ENCODE data around the gene FAM153A. TPM values are rescaled to one million over a fixed set of nuclear protein-coding genes. Genes with fewer than 3 reads are reported as not detected.
A peak's percentile ranks its signal among the peaks of the same experiment; 100 is the strongest.
"Not testable (repeated sequence)": the region's sequence is repeated elsewhere in the genome, so short reads cannot be mapped to it uniquely, and the experiment has no call there.

FAM153A gene
- total and polyA plus RNA-seq, 9 of the 15 experiments (the other 6 are each of a cell fraction or from before 2014, with no cell fraction given): 0.01 to 0.21 (median 0.13) TPM; not detected in 6

- CTCF ChIA-PET (ENCODE audit: low intra/inter-chr PET ratio); intact Hi-C loops (cut with micrococcal nuclease); H3K79me2 ChIP-seq (ENCODE audit: control insufficient read depth, insufficient read depth, low read length); DNase-seq (ENCODE audit: extremely low read depth in 1 of 4, low spot score in 3 of 4); H3K27ac ChIP-seq (ENCODE audit: extremely low read depth, low read depth, low read length); H4K20me1 ChIP-seq (replicated peaks; ENCODE audit: control insufficient read depth, insufficient read depth, low read length); H3K27me3 ChIP-seq (ENCODE audit: control insufficient read depth in 2 of 2, insufficient read depth in 2 of 2, low read length in 2 of 2); POLR2A ChIA-PET; H3K9me1 ChIP-seq (ENCODE audit: control insufficient read depth, insufficient read depth, low read length); H2AFZ ChIP-seq (ENCODE audit: low read depth, low read length); H3K4me3 ChIP-seq; H3K9ac ChIP-seq (ENCODE audit: insufficient read depth in 1 of 2, low read depth in 2 of 2, low read length in 2 of 2); BruUV-seq (replicated peaks); H3K9me3 ChIP-seq (replicated peaks; ENCODE audit: control insufficient read depth, insufficient read depth, low read depth, low read length); H3K36me3 ChIP-seq (ENCODE audit: control insufficient read depth, insufficient read depth, low read length); in situ Hi-C loops (cut with MboI); H3K4me1 ChIP-seq (replicated peaks in 1 of 2; ENCODE audit: control insufficient read depth in 2 of 2, insufficient read depth in 2 of 2, low read length in 2 of 2); H3K4me2 ChIP-seq (ENCODE audit: insufficient read depth, low read length); ATAC-seq: not testable (repeated sequence)
- peak; percentile 56 for FAIRE-seq
- WGBS (ENCODE audit: insufficient coverage, low coverage, missing lambda C conversion rate): 8% methylated on average over 2 of the region's 5 CpGs
Observed at GRCh38 chr5:177801427-177801826, 18.7 kb upstream of the FAM153A start.

- ATAC-seq (peak; percentile 72), FAIRE-seq (peak; percentile 60)
- in situ Hi-C loops (cut with MboI); POLR2A ChIA-PET; H3K4me2 ChIP-seq (ENCODE audit: insufficient read depth, low read length); BruUV-seq (replicated peaks); H3K9me3 ChIP-seq (replicated peaks; ENCODE audit: control insufficient read depth, insufficient read depth, low read depth, low read length); H3K27ac ChIP-seq (ENCODE audit: extremely low read depth, low read depth, low read length); H2AFZ ChIP-seq (ENCODE audit: low read depth, low read length); H3K4me3 ChIP-seq; H3K9me1 ChIP-seq (ENCODE audit: control insufficient read depth, insufficient read depth, low read length); H3K27me3 ChIP-seq (ENCODE audit: control insufficient read depth in 2 of 2, insufficient read depth in 2 of 2, low read length in 2 of 2); H3K36me3 ChIP-seq (ENCODE audit: control insufficient read depth, insufficient read depth, low read length); H3K4me1 ChIP-seq (replicated peaks in 1 of 2; ENCODE audit: control insufficient read depth in 2 of 2, insufficient read depth in 2 of 2, low read length in 2 of 2); H4K20me1 ChIP-seq (replicated peaks; ENCODE audit: control insufficient read depth, insufficient read depth, low read length); intact Hi-C loops (cut with micrococcal nuclease); CTCF ChIA-PET (ENCODE audit: low intra/inter-chr PET ratio); H3K79me2 ChIP-seq (ENCODE audit: control insufficient read depth, insufficient read depth, low read length); H3K9ac ChIP-seq (ENCODE audit: insufficient read depth in 1 of 2, low read depth in 2 of 2, low read length in 2 of 2); DNase-seq (ENCODE audit: extremely low read depth in 1 of 4, low spot score in 3 of 4): not testable (repeated sequence)
- TF ChIP-seq RAD21 (CRISPR knock-in tag; conservative IDR thresholded peaks at IDR 0.05 in 1 of 2, IDR thresholded peaks at IDR 0.05 in 1 of 2): peak in 1 of 2 experiments; percentile 20; a peak in 1 of 4 replicates
- 10% methylated on average over 8 of the region's 19 CpGs for WGBS (ENCODE audit: insufficient coverage, low coverage, missing lambda C conversion rate)
Observed at GRCh38 chr5:177798237-177798840, 15.6 kb upstream of the FAM153A start.

- FAIRE-seq; H4K20me1 ChIP-seq (replicated peaks; ENCODE audit: control insufficient read depth, insufficient read depth, low read length); H3K9me3 ChIP-seq (replicated peaks; ENCODE audit: control insufficient read depth, insufficient read depth, low read depth, low read length); BruUV-seq (replicated peaks); intact Hi-C loops (cut with micrococcal nuclease); CTCF ChIA-PET (ENCODE audit: low intra/inter-chr PET ratio); H3K36me3 ChIP-seq (ENCODE audit: control insufficient read depth, insufficient read depth, low read length); H3K27ac ChIP-seq (ENCODE audit: extremely low read depth, low read depth, low read length); H3K4me1 ChIP-seq (replicated peaks in 1 of 2; ENCODE audit: control insufficient read depth in 2 of 2, insufficient read depth in 2 of 2, low read length in 2 of 2); H3K4me2 ChIP-seq (ENCODE audit: insufficient read depth, low read length); POLR2A ChIA-PET; H3K9me1 ChIP-seq (ENCODE audit: control insufficient read depth, insufficient read depth, low read length); H2AFZ ChIP-seq (ENCODE audit: low read depth, low read length); H3K9ac ChIP-seq (ENCODE audit: insufficient read depth in 1 of 2, low read depth in 2 of 2, low read length in 2 of 2); H3K79me2 ChIP-seq (ENCODE audit: control insufficient read depth, insufficient read depth, low read length); DNase-seq (ENCODE audit: extremely low read depth in 1 of 4, low spot score in 3 of 4); H3K4me3 ChIP-seq; H3K27me3 ChIP-seq (ENCODE audit: control insufficient read depth in 2 of 2, insufficient read depth in 2 of 2, low read length in 2 of 2); ATAC-seq: not testable (repeated sequence)
- in situ Hi-C loops (cut with MboI): loop anchor here (5.0 kb wide), 1 partner anchor 1741 kb away; no protein-coding TSS in a partner anchor
- WGBS (ENCODE audit: insufficient coverage, low coverage, missing lambda C conversion rate): 2% methylated on average over 3 of the region's 9 CpGs
Observed at GRCh38 chr5:177793272-177793671, 10.6 kb upstream of the FAM153A start.

GRCh38 chr5:177791649-177792048 is 8.9 kb upstream of the FAM153A start:
- H3K27me3 ChIP-seq (ENCODE audit: control insufficient read depth in 2 of 2, insufficient read depth in 2 of 2, low read length in 2 of 2); H3K27ac ChIP-seq (ENCODE audit: extremely low read depth, low read depth, low read length); intact Hi-C loops (cut with micrococcal nuclease); POLR2A ChIA-PET; H4K20me1 ChIP-seq (replicated peaks; ENCODE audit: control insufficient read depth, insufficient read depth, low read length); H3K79me2 ChIP-seq (ENCODE audit: control insufficient read depth, insufficient read depth, low read length); H2AFZ ChIP-seq (ENCODE audit: low read depth, low read length); H3K9ac ChIP-seq (ENCODE audit: insufficient read depth in 1 of 2, low read depth in 2 of 2, low read length in 2 of 2); FAIRE-seq; CTCF ChIA-PET (ENCODE audit: low intra/inter-chr PET ratio); H3K9me1 ChIP-seq (ENCODE audit: control insufficient read depth, insufficient read depth, low read length); DNase-seq (ENCODE audit: extremely low read depth in 1 of 4, low spot score in 3 of 4); H3K4me1 ChIP-seq (replicated peaks in 1 of 2; ENCODE audit: control insufficient read depth in 2 of 2, insufficient read depth in 2 of 2, low read length in 2 of 2); H3K4me2 ChIP-seq (ENCODE audit: insufficient read depth, low read length); H3K4me3 ChIP-seq; BruUV-seq (replicated peaks); H3K9me3 ChIP-seq (replicated peaks; ENCODE audit: control insufficient read depth, insufficient read depth, low read depth, low read length); ATAC-seq; H3K36me3 ChIP-seq (ENCODE audit: control insufficient read depth, insufficient read depth, low read length): not testable (repeated sequence)
- in situ Hi-C loops (cut with MboI): loop anchor here (5.0 kb wide), 1 partner anchor 1739 kb away; no protein-coding TSS in a partner anchor
- WGBS (ENCODE audit: insufficient coverage, low coverage, missing lambda C conversion rate): 0% methylated on average over 8 of the region's 12 CpGs

Measured in K562 (cell line).